ENCODE measurements around the gene OCSTAMP.

Gene OCSTAMP

GRCh38 chr20:46573788-46574584, 23.5 kb upstream of the OCSTAMP start:
- Histone ChIP-seq H3K4me3 (ENCODE audit: low read depth in 1 of 2, low read length in 2 of 2) (no peak overlapping the region), H3K36me3 (ENCODE audit: control insufficient read depth in 1 of 2, insufficient read depth in 2 of 2, low read length in 2 of 2) (no peaks in the 10 kb centered on the region), H3K27ac (ENCODE audit: low read depth, low read length) (no peak overlapping the region), H3K9me3 (ENCODE audit: control insufficient read depth in 1 of 2, low read length in 2 of 2) (no peaks in the 10 kb centered on the region), H3K9ac (ENCODE audit: low read depth in 1 of 2, low read length in 2 of 2) (no peak overlapping the region), H3K27me3 (ENCODE audit: control insufficient read depth in 1 of 2, insufficient read depth in 2 of 2, low read length in 2 of 2) (no peaks in the 10 kb centered on the region), H3K4me1 (ENCODE audit: control insufficient read depth in 1 of 2, insufficient read depth in 2 of 2, low read length in 2 of 2) (no peaks in the 10 kb centered on the region)

DNA sequence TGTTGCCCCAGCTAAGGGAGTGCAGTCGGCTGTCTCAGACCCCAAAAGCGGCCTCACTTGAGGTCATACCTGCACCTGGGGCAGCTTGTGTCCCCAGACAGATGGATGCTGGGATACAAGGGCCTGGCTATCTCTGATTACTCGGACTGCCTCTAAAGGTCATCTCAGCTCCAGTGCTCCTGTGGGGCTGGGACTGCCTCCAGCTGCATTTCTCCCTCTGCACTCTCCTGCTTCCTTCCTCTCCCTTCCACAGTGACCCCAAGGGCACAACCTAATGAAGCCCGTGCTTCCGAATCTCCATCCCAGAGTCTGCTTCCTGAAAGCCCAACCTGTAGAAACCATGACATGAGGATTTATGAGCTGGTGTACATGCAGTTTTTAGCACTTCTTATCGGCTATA, 22.8 kb upstream of the OCSTAMP start:
- H3K4me1 ChIP-seq (ENCODE audit: control insufficient read depth in 1 of 2, insufficient read depth in 2 of 2, low read length in 2 of 2): peaks cover 3 to 4% of the 10 kb centered on the region in 2 donors
- no peaks in the 10 kb centered on the region for H3K9me3 ChIP-seq (ENCODE audit: control insufficient read depth in 1 of 2, low read length in 2 of 2)
- H3K9ac ChIP-seq (ENCODE audit: low read depth in 1 of 2, low read length in 2 of 2): no peak overlapping the region
- no peaks in the 10 kb centered on the region for H3K27me3 ChIP-seq (ENCODE audit: control insufficient read depth in 1 of 2, insufficient read depth in 2 of 2, low read length in 2 of 2)
- no peak overlapping the region for H3K4me3 ChIP-seq (ENCODE audit: low read depth in 1 of 2, low read length in 2 of 2)
- no peak overlapping the region for H3K27ac ChIP-seq (ENCODE audit: low read depth, low read length)
- H3K36me3 ChIP-seq (ENCODE audit: control insufficient read depth in 1 of 2, insufficient read depth in 2 of 2, low read length in 2 of 2): no peaks in the 10 kb centered on the region

GRCh38 chr20:46572790-46573189, 22.3 kb upstream of the OCSTAMP start:
- Histone ChIP-seq H3K9ac (ENCODE audit: low read depth in 1 of 2, low read length in 2 of 2) (no peak overlapping the region), H3K4me3 (ENCODE audit: low read depth in 1 of 2, low read length in 2 of 2) (no peak overlapping the region), H3K4me1 (ENCODE audit: control insufficient read depth in 1 of 2, insufficient read depth in 2 of 2, low read length in 2 of 2) (peaks cover 3 to 4% of the 10 kb centered on the region in 2 donors), H3K27ac (ENCODE audit: low read depth, low read length) (no peak overlapping the region), H3K9me3 (ENCODE audit: control insufficient read depth in 1 of 2, low read length in 2 of 2) (no peaks in the 10 kb centered on the region), H3K27me3 (ENCODE audit: control insufficient read depth in 1 of 2, insufficient read depth in 2 of 2, low read length in 2 of 2) (no peaks in the 10 kb centered on the region), H3K36me3 (ENCODE audit: control insufficient read depth in 1 of 2, insufficient read depth in 2 of 2, low read length in 2 of 2) (no peaks in the 10 kb centered on the region)

- H3K9me3 ChIP-seq (ENCODE audit: control insufficient read depth in 1 of 2, low read length in 2 of 2): no peaks in the 10 kb centered on the region
- no peak overlapping the region for H3K9ac ChIP-seq (ENCODE audit: low read depth in 1 of 2, low read length in 2 of 2)
- H3K27ac ChIP-seq (ENCODE audit: low read depth, low read length): no peak overlapping the region
- no peaks in the 10 kb centered on the region for H3K36me3 ChIP-seq (ENCODE audit: control insufficient read depth in 1 of 2, insufficient read depth in 2 of 2, low read length in 2 of 2)
- no peaks in the 10 kb centered on the region for H3K27me3 ChIP-seq (ENCODE audit: control insufficient read depth in 1 of 2, insufficient read depth in 2 of 2, low read length in 2 of 2)
- H3K4me1 ChIP-seq (ENCODE audit: control insufficient read depth in 1 of 2, insufficient read depth in 2 of 2, low read length in 2 of 2): peaks cover 3 to 4% of the 10 kb centered on the region in 2 donors
- no peak overlapping the region for H3K4me3 ChIP-seq (ENCODE audit: low read depth in 1 of 2, low read length in 2 of 2)
Observed at GRCh38 chr20:46572153-46572552, 21.7 kb upstream of the OCSTAMP start.

DNA sequence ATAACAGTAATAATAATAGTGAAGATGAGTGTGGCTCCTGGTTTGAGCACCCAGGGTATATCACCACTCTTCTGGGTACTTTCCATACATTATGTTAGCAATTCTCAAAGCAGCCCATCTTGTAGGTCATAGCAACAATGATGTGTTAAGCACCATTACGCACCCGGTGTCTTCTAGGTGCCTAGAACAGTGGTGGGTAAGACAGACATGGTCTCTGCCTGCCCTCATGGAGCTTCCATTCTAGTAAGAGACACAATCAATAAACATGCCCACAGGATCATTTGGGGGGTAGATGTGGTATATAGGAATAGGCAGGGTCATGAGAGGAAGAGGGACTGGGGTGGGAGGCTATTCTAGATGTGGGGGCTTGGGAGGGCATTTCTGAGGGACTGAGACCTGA, 21.0 kb upstream of the OCSTAMP start:
- Histone ChIP-seq H3K4me1 (ENCODE audit: control insufficient read depth in 1 of 2, insufficient read depth in 2 of 2, low read length in 2 of 2) (peaks cover 3 to 4% of the 10 kb centered on the region in 2 donors), H3K36me3 (ENCODE audit: control insufficient read depth in 1 of 2, insufficient read depth in 2 of 2, low read length in 2 of 2) (no peaks in the 10 kb centered on the region), H3K9me3 (ENCODE audit: control insufficient read depth in 1 of 2, low read length in 2 of 2) (no peaks in the 10 kb centered on the region), H3K9ac (ENCODE audit: low read depth in 1 of 2, low read length in 2 of 2) (no peak overlapping the region), H3K27ac (ENCODE audit: low read depth, low read length) (no peak overlapping the region), H3K4me3 (ENCODE audit: low read depth in 1 of 2, low read length in 2 of 2) (no peak overlapping the region), H3K27me3 (ENCODE audit: control insufficient read depth in 1 of 2, insufficient read depth in 2 of 2, low read length in 2 of 2) (no peaks in the 10 kb centered on the region)

DNA sequence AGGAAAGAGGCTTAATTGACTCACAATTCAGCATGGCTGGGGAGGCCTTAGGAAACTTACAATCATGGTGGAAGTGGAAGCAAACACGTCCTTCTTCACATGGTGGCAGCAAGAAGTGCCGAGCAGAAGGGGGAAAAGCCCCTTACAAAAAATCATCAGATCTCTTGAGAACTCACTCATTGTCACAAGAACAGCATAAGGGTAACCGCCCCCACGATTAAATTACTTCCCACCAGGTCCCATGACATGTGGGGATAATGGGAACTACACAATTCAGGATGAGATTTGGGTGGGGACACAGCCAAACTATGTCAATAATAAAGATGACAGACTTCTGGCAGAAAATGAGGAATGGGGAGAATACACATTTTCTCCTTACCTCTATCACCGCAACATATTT, 20.5 kb upstream of the OCSTAMP start:
- no peak overlapping the region for H3K9ac ChIP-seq (ENCODE audit: low read depth in 1 of 2, low read length in 2 of 2)

GRCh38 chr20:46569961-46570360, 19.5 kb upstream of the OCSTAMP start:
- Histone ChIP-seq H3K4me1 (ENCODE audit: control insufficient read depth in 1 of 2, insufficient read depth in 2 of 2, low read length in 2 of 2) (peaks cover 3 to 4% of the 10 kb centered on the region in 2 donors), H3K9ac (ENCODE audit: low read depth in 1 of 2, low read length in 2 of 2) (no peak overlapping the region), H3K27ac (ENCODE audit: low read depth, low read length) (no peak overlapping the region), H3K27me3 (ENCODE audit: control insufficient read depth in 1 of 2, insufficient read depth in 2 of 2, low read length in 2 of 2) (no peaks in the 10 kb centered on the region), H3K9me3 (ENCODE audit: control insufficient read depth in 1 of 2, low read length in 2 of 2) (no peaks in the 10 kb centered on the region), H3K36me3 (ENCODE audit: control insufficient read depth in 1 of 2, insufficient read depth in 2 of 2, low read length in 2 of 2) (no peaks in the 10 kb centered on the region), H3K4me3 (ENCODE audit: low read depth in 1 of 2, low read length in 2 of 2) (no peak overlapping the region)

More for the DNA sequence above, 20.5 kb upstream of the OCSTAMP start:
- Histone ChIP-seq H3K9me3 (ENCODE audit: control insufficient read depth in 1 of 2, low read length in 2 of 2) (no peaks in the 10 kb centered on the region), H3K4me1 (ENCODE audit: control insufficient read depth in 1 of 2, insufficient read depth in 2 of 2, low read length in 2 of 2) (peaks cover 3 to 4% of the 10 kb centered on the region in 2 donors), H3K27ac (ENCODE audit: low read depth, low read length) (no peak overlapping the region), H3K27me3 (ENCODE audit: control insufficient read depth in 1 of 2, insufficient read depth in 2 of 2, low read length in 2 of 2) (no peaks in the 10 kb centered on the region), H3K36me3 (ENCODE audit: control insufficient read depth in 1 of 2, insufficient read depth in 2 of 2, low read length in 2 of 2) (no peaks in the 10 kb centered on the region), H3K4me3 (ENCODE audit: low read depth in 1 of 2, low read length in 2 of 2) (no peak overlapping the region)

DNA sequence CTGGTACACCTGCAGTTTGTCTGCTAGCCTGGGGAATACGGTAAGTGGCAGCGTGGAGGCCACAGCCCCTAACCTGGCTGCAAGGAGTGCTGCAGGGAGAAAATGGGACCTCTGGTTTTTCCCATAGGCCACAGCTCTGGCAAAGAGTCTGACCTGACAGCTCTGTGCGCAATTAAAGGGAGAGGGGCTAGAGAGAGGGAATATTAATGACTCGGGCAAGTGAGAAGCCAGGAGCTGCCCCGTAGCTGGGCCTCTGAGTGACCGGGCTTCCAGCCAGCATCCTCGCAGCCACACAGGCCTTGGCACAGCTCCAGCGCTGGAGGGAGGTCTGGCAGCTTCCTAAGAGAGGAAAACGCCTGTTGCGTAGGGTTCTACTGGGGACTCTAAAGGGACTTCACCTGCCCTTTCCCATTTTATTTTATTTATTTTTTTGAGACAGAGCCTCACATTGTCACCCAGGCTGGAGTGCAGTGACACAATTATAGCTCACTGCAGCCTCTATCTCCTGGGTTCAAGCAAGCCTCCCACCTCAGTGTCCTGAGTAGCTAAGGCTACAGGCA, 18.2 kb upstream of the OCSTAMP start:
- H3K4me1 ChIP-seq (ENCODE audit: control insufficient read depth in 1 of 2, insufficient read depth in 2 of 2, low read length in 2 of 2): peaks cover 3 to 4% of the 10 kb centered on the region in 2 donors
- H3K27ac ChIP-seq (ENCODE audit: low read depth, low read length): no peak overlapping the region
- no peak overlapping the region for H3K4me3 ChIP-seq (ENCODE audit: low read depth in 1 of 2, low read length in 2 of 2)
- no peaks in the 10 kb centered on the region for H3K27me3 ChIP-seq (ENCODE audit: control insufficient read depth in 1 of 2, insufficient read depth in 2 of 2, low read length in 2 of 2)
- no peaks in the 10 kb centered on the region for H3K36me3 ChIP-seq (ENCODE audit: control insufficient read depth in 1 of 2, insufficient read depth in 2 of 2, low read length in 2 of 2)
- no peaks in the 10 kb centered on the region for H3K9me3 ChIP-seq (ENCODE audit: control insufficient read depth in 1 of 2, low read length in 2 of 2)
- H3K9ac ChIP-seq (ENCODE audit: low read depth in 1 of 2, low read length in 2 of 2): no peak overlapping the region

- peaks cover 3 to 9% of the 10 kb centered on the region in 2 donors for H3K4me1 ChIP-seq (ENCODE audit: control insufficient read depth in 1 of 2, insufficient read depth in 2 of 2, low read length in 2 of 2)
- H3K4me3 ChIP-seq (ENCODE audit: low read depth in 1 of 2, low read length in 2 of 2): no peak overlapping the region
- H3K36me3 ChIP-seq (ENCODE audit: control insufficient read depth in 1 of 2, insufficient read depth in 2 of 2, low read length in 2 of 2): no peaks in the 10 kb centered on the region
- H3K27ac ChIP-seq (ENCODE audit: low read depth, low read length): no peak overlapping the region
- no peaks in the 10 kb centered on the region for H3K9me3 ChIP-seq (ENCODE audit: control insufficient read depth in 1 of 2, low read length in 2 of 2)
- H3K27me3 ChIP-seq (ENCODE audit: control insufficient read depth in 1 of 2, insufficient read depth in 2 of 2, low read length in 2 of 2): no peaks in the 10 kb centered on the region
- H3K9ac ChIP-seq (ENCODE audit: low read depth in 1 of 2, low read length in 2 of 2): no peak overlapping the region
Observed at GRCh38 chr20:46566125-46566524, 15.7 kb upstream of the OCSTAMP start.

DNA sequence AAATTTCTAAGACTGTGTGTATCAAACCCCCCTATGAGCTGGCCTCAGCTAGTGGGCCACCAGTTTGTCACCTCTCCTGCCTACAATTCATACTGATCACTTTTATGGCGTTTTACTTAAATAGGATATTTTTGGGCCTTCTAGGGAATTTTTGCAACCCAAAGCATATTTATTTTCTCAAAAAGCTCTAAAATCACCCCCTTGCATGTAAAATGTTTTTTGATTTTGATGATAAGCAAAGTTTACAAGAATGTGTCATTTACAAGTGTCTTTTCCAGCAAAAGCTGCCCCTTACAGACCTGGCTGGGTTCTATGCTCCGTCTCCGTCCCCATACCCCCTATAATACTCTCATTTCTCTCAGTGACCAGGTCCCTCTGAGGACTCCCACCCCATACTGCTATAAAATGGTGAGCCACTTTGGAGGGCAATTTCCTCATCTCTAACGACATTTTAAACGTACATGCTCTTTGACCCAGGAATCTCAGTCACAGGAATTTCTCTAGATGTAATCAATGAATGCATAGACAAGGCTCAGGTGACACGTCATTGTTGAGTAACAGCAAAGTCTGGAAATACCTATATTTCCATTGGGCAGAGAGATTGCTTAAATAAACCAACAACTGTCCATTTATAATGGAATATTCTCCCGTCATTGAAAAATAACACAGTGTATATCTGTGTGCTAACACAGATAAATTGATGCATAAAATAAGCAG, 13.9 kb upstream of the OCSTAMP start:
- H3K9ac ChIP-seq (ENCODE audit: low read depth in 1 of 2, low read length in 2 of 2): no peak overlapping the region

More for the DNA sequence above, 13.9 kb upstream of the OCSTAMP start:
- peaks cover 3 to 9% of the 10 kb centered on the region in 2 donors for H3K4me1 ChIP-seq (ENCODE audit: control insufficient read depth in 1 of 2, insufficient read depth in 2 of 2, low read length in 2 of 2)
- no peaks in the 10 kb centered on the region for H3K36me3 ChIP-seq (ENCODE audit: control insufficient read depth in 1 of 2, insufficient read depth in 2 of 2, low read length in 2 of 2)
- H3K9me3 ChIP-seq (ENCODE audit: control insufficient read depth in 1 of 2, low read length in 2 of 2): no peaks in the 10 kb centered on the region
- H3K27me3 ChIP-seq (ENCODE audit: control insufficient read depth in 1 of 2, insufficient read depth in 2 of 2, low read length in 2 of 2): no peaks in the 10 kb centered on the region
- no peak overlapping the region for H3K4me3 ChIP-seq (ENCODE audit: low read depth in 1 of 2, low read length in 2 of 2)
- H3K27ac ChIP-seq (ENCODE audit: low read depth, low read length): no peak overlapping the region

Data from duodenal mucosa (tissue), 2 donors.